H9 (cell line): ENCODE data around the gene IFITM1. TPM values are rescaled to one million over a fixed set of nuclear protein-coding genes. Genes with fewer than 3 reads are reported as not detected.
A peak's percentile ranks its signal among the peaks of the same experiment; 100 is the strongest.
"Not testable (repeated sequence)": the region's sequence is repeated elsewhere in the genome, so short reads cannot be mapped to it uniquely, and the experiment has no call there.

ENCODE experiments used
- DNase-seq: peaks from one replicate; pipeline ENCODE4 v3.0.0-alpha.2; 2017
- H2AFZ ChIP-seq: one replicate; pipeline ENCODE4 v1.6.1; 2013; ENCODE audit warnings: mild to moderate bottlenecking, low read length, control low read depth, moderate library complexity
- H2AK5ac ChIP-seq: 2 replicates; pipeline ENCODE4 v1.6.1; 2013; ENCODE audit warnings: low read length, control low read depth, mixed read lengths; ENCODE audit not compliant: insufficient read length
- H2BK120ac ChIP-seq: one replicate; pipeline ENCODE4 v1.6.1; 2013; ENCODE audit warnings: low read depth, mild to moderate bottlenecking, low read length, control low read depth, inconsistent platforms; ENCODE audit not compliant: poor library complexity, severe bottlenecking
- H2BK12ac ChIP-seq: 2 replicates; pipeline ENCODE4 v1.6.1; 2013; ENCODE audit warnings: low read length, control low read depth, mixed read lengths, low read depth; ENCODE audit not compliant: insufficient read length
- H2BK15ac ChIP-seq: 2 replicates; pipeline ENCODE4 v1.6.1; 2013; ENCODE audit warnings: low read depth, low read length, control low read depth
- H2BK20ac ChIP-seq: one replicate; pipeline ENCODE4 v1.6.1; 2013; ENCODE audit warnings: low read depth, mild to moderate bottlenecking, low read length, control low read depth, inconsistent platforms; ENCODE audit not compliant: poor library complexity, severe bottlenecking
- H2BK5ac ChIP-seq: 2 replicates; pipeline ENCODE4 v1.6.1; 2013; ENCODE audit warnings: low read length, control low read depth, mixed read lengths; ENCODE audit not compliant: insufficient read length
- H3K14ac ChIP-seq: 2 replicates; pipeline ENCODE4 v1.6.1; 2013; ENCODE audit warnings: low read length, control low read depth; ENCODE audit not compliant: insufficient read depth
- H3K18ac ChIP-seq: 2 replicates; pipeline ENCODE4 v1.6.1; 2013; ENCODE audit warnings: low read depth, mild to moderate bottlenecking, mixed read lengths, low read length, control low read depth; ENCODE audit not compliant: insufficient read length
- H3K23ac ChIP-seq: 2 replicates; pipeline ENCODE4 v1.6.1; 2013; ENCODE audit warnings: low read length, control low read depth, mixed read lengths, low read depth; ENCODE audit not compliant: insufficient read length
- H3K23me2 ChIP-seq: 2 replicates; pipeline ENCODE4 v1.6.1; 2013; ENCODE audit warnings: low read depth, mild to moderate bottlenecking, mixed read lengths, low read length, control low read depth; ENCODE audit not compliant: insufficient read length, poor library complexity, severe bottlenecking
- H3K27ac ChIP-seq: 2 replicates; pipeline ENCODE4 v1.5.1; 2013; ENCODE audit warnings: low read length, control low read depth, mixed read lengths, low read depth; ENCODE audit not compliant: insufficient read length
- H3K27me3 ChIP-seq: 2 replicates; pipeline ENCODE4 v1.6.1; 2013; ENCODE audit warnings: low read length, control low read depth, inconsistent platforms; ENCODE audit not compliant: insufficient read depth
- H3K4ac ChIP-seq: 2 replicates; pipeline ENCODE4 v1.6.1; 2013; ENCODE audit warnings: low read depth, mild to moderate bottlenecking, control low read depth, inconsistent platforms, low read length, moderate library complexity
- H3K4me1 ChIP-seq: 2 replicates; pipeline ENCODE4 v1.6.1; 2013; ENCODE audit warnings: low read length, control low read depth, inconsistent platforms; ENCODE audit not compliant: insufficient read depth
- H3K4me2 ChIP-seq: 2 replicates; pipeline ENCODE4 v1.6.1; 2013; ENCODE audit warnings: low read length, control low read depth, mixed read lengths; ENCODE audit not compliant: insufficient read length, insufficient read depth
- H3K56ac ChIP-seq: 2 replicates; pipeline ENCODE4 v1.6.1; 2013; ENCODE audit warnings: low read depth, mild to moderate bottlenecking, mixed read lengths, low read length, control low read depth; ENCODE audit not compliant: insufficient read length
- H3K79me1 ChIP-seq: 2 replicates; pipeline ENCODE4 v1.6.1; 2013; ENCODE audit warnings: low read depth, mild to moderate bottlenecking, moderate library complexity, low read length, control low read depth, inconsistent platforms; ENCODE audit not compliant: insufficient read depth, poor library complexity, severe bottlenecking
- H3K79me2 ChIP-seq: 2 replicates; pipeline ENCODE4 v1.6.1; 2013; ENCODE audit warnings: low read length, control low read depth, inconsistent platforms; ENCODE audit not compliant: insufficient read depth
- H3K9ac ChIP-seq: 2 replicates; pipeline ENCODE4 v1.6.1; 2013; ENCODE audit warnings: low read length, control low read depth, mixed read lengths; ENCODE audit not compliant: insufficient read length; ENCODE audit errors: extremely low read depth
- H3K9me3 ChIP-seq: one replicate; pipeline ENCODE4 v1.6.1; 2013; ENCODE audit warnings: low read depth, low read length, inconsistent platforms; ENCODE audit not compliant: control insufficient read depth
- H3T11ph ChIP-seq: one replicate; pipeline ENCODE4 v1.6.1; 2013; ENCODE audit warnings: mild to moderate bottlenecking, low read length, control low read depth, inconsistent platforms
- H4K20me1 ChIP-seq: one replicate; pipeline ENCODE4 v1.6.1; 2013; ENCODE audit not compliant: control insufficient read depth, insufficient read length, insufficient read depth
- H4K5ac ChIP-seq: 2 replicates; pipeline ENCODE4 v1.6.1; 2013; ENCODE audit warnings: low read depth, mild to moderate bottlenecking, mixed read lengths, low read length, control low read depth; ENCODE audit not compliant: insufficient read length
- H4K8ac ChIP-seq: replicated peaks from 2 replicates; pipeline ENCODE4 v1.6.1; 2013; ENCODE audit warnings: low read length, control low read depth, mixed read lengths, low read depth; ENCODE audit not compliant: insufficient read length
- H4K91ac ChIP-seq: 2 replicates; pipeline ENCODE4 v1.6.1; 2013; ENCODE audit warnings: low read depth, mild to moderate bottlenecking, moderate library complexity, mixed read lengths, low read length, control low read depth; ENCODE audit not compliant: insufficient read length
- H3K27ac Mint-ChIP-seq, 3 experiments: 2 replicates in 2 of 3; 3 replicates in 1 of 3; pipeline ENCODE4 v1.8.0; 2020 to 2021; ENCODE audit warnings: mixed read lengths in 3 of 3, mild to moderate bottlenecking in 1 of 3, moderate library complexity in 1 of 3
- H3K27me3 Mint-ChIP-seq: 2 replicates; pipeline ENCODE4 v1.8.0; 2021; ENCODE audit warnings: low read depth, mild to moderate bottlenecking, moderate library complexity, mixed read lengths
- H3K36me3 Mint-ChIP-seq, 3 experiments: 2 replicates in 2 of 3; 3 replicates in 1 of 3; pipeline ENCODE4 v1.8.0; 2020 to 2021; ENCODE audit warnings: low read depth in 3 of 3, mixed read lengths in 3 of 3; ENCODE audit not compliant: insufficient read depth in 1 of 3
- H3K4me1 Mint-ChIP-seq, 2 experiments: 2 replicates each; pipeline ENCODE4 v1.8.0; 2020; ENCODE audit warnings: mixed read lengths in 2 of 2
- H3K4me3 Mint-ChIP-seq, 2 experiments: 2 replicates in 1 of 2; 3 replicates in 1 of 2; pipeline ENCODE4 v1.8.0; 2020 to 2021; ENCODE audit warnings: mild to moderate bottlenecking in 2 of 2, mixed read lengths in 2 of 2, moderate library complexity in 1 of 2
- H3K9me3 Mint-ChIP-seq, 2 experiments: 2 replicates in 1 of 2; 3 replicates in 1 of 2; pipeline ENCODE4 v1.8.0; 2020; ENCODE audit warnings: mild to moderate bottlenecking in 2 of 2, mixed read lengths in 2 of 2, moderate library complexity in 1 of 2
- CTCF ChIP-seq: fragments of 200-600 bp; sonication (generic); conservative IDR thresholded peaks from 3 replicates; pipeline ENCODE4 v1.8.0; 2021; ENCODE audit warnings: antibody characterized with exemption, mild to moderate bottlenecking
- WGBS: extraction: QIAGEN DNeasy Blood & Tissue Kit; methylation state at CpG from one replicate; pipeline ENCODE4 v1.1.7; 2013; ENCODE audit warnings: missing lambda C conversion rate, low lambda C conversion rate, mixed read lengths; ENCODE audit not compliant: insufficient read length; ENCODE audit errors: extremely low coverage; 5-methylcytosine and 5-hydroxymethylcytosine counted together
- total RNA-seq: library from RNA; stranded (reverse); gene quantifications from 2 replicates; pipeline ENCODE4 v1.2.1, GENCODE V29; 2021

IFITM1 gene
- total RNA-seq, 1 experiment from 2014 or later, result 500 TPM

DNA sequence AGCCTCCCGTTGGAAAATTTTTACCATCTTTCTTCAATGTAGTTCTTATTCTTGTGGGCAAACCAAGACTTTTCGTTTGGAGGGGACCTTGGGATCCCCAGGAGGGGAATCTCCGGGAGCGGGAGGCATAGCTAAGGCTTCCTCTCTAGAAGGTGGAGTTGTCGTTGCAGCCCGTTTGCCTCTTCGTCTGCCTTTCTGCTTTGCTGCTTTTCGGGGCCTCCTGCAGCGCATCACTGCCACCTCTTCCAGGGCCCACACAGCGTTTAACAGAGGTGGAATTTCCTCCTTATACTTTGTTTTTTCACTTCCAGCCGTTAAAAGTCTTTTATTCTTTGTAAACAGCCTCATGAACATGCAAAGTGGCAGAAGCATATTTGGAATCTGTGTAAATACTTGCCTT lies 10.3 kb downstream of the IFITM1 start:
- Histone ChIP-seq H2BK15ac (no peak overlapping the region), H3K79me2 (no peaks in the 10 kb centered on the region), H3K9ac (no peak overlapping the region), H3K23me2 (peaks cover 13% of the 10 kb centered on the region), H2BK120ac (no peak overlapping the region), H4K8ac (no peak overlapping the region), H3K56ac (no peak overlapping the region), H2AFZ (no peak overlapping the region), H2AK5ac (no peak overlapping the region), H4K20me1 (no peaks in the 10 kb centered on the region), H2BK20ac (no peak overlapping the region), H3K4me2 (no peak overlapping the region), H3K27ac (no peak overlapping the region), H3K18ac (no peak overlapping the region), H3K27me3 (no peaks in the 10 kb centered on the region), H3K4ac (no peak overlapping the region), H3K4me1 (peaks cover 4% of the 10 kb centered on the region; the same call in 1 of the 2 replicates), H2BK12ac (no peak overlapping the region), H3K23ac (no peak overlapping the region), H2BK5ac (no peak overlapping the region), H4K91ac (no peak overlapping the region), H3K79me1 (no peaks in the 10 kb centered on the region), H4K5ac (no peak overlapping the region), H3K9me3 (no peaks in the 10 kb centered on the region), H3T11ph (no peak overlapping the region), H3K14ac (no peak overlapping the region)
- DNase-seq, result no peak
- Mint-ChIP-seq H3K4me1 (peaks cover 30 to 39% of the 10 kb centered on the region in 2 experiments), H3K9me3 (no peaks in the 10 kb centered on the region), H3K27me3 (peaks cover 1% of the 10 kb centered on the region; the same call in 1 of the 2 replicates), H3K36me3 (peaks cover 0 to 2% (median 2%) of the 10 kb centered on the region in 3 experiments; a peak in 2 of 7 replicates), H3K4me3 (no peak overlapping the region), H3K27ac (peak overlapping the region in 1 of 3 experiments; percentile 31; a peak in 1 of 7 replicates)
- no CpG with 5 or more reads among the region's 11 CpGs for WGBS
- no peak for TF ChIP-seq CTCF

- not testable (repeated sequence) for H4K20me1 ChIP-seq, H3K27me3 ChIP-seq, H3K23ac ChIP-seq, H2BK120ac ChIP-seq, H2BK12ac ChIP-seq, H3K4me1 ChIP-seq, DNase-seq, H3K27ac ChIP-seq, H3K36me3 Mint-ChIP-seq, H2AFZ ChIP-seq, H2BK5ac ChIP-seq, H3K4me2 ChIP-seq, H4K8ac ChIP-seq, H3K79me1 ChIP-seq, H3K23me2 ChIP-seq, H4K91ac ChIP-seq, H2AK5ac ChIP-seq, H3K4me3 Mint-ChIP-seq, H2BK15ac ChIP-seq, H3K27me3 Mint-ChIP-seq, H3T11ph ChIP-seq, H4K5ac ChIP-seq, H3K14ac ChIP-seq, H3K79me2 ChIP-seq, H3K4ac ChIP-seq, H2BK20ac ChIP-seq, H3K18ac ChIP-seq, H3K9me3 ChIP-seq, H3K9ac ChIP-seq, H3K9me3 Mint-ChIP-seq, H3K56ac ChIP-seq
- Mint-ChIP-seq H3K27ac (peak overlapping the region in 2 of 3 experiments; percentile 44 to 73; a peak in 4 of 7 replicates), H3K4me1 (peaks cover 28 to 39% of the 10 kb centered on the region in 2 experiments)
- no CpG with 5 or more reads among the region's 34 CpGs for WGBS
These were observed 11.0 kb downstream of the IFITM1 start for GRCh38 chr11:324593-325517.
